ENCODE results near the gene THRB.

GRCh38 chr3:24202071-24202470, 292.6 kb downstream of the THRB start:
- TF ChIP-seq CTCF (IDR thresholded peaks at IDR 0.05) (no peak), POLR2A (IDR thresholded peaks at IDR 0.05) (no peak), POLR2AphosphoS5 (IDR thresholded peaks at IDR 0.05) (no peak), EP300 (IDR thresholded peaks at IDR 0.05) (no peak)

Measured in upper lobe of left lung (tissue), 4 donors.